ENCODE measurements around the gene TNIP3.

GRCh38 chr4:121183989-121184388, 19.9 kb upstream of the TNIP3 start:
- TF ChIP-seq CTCF (conservative IDR thresholded peaks at IDR 0.05 in 1 of 2, IDR thresholded peaks at IDR 0.05 in 1 of 2; ENCODE audit: low read depth in 1 of 2, low read length in 2 of 2) (no peak), EZH2 (IDR thresholded peaks at IDR 0.05; ENCODE audit: low read length, missing control alignments) (no peak)
